Measurements from ENCODE around the gene LRRTM1.

LRRTM1 gene

DNA sequence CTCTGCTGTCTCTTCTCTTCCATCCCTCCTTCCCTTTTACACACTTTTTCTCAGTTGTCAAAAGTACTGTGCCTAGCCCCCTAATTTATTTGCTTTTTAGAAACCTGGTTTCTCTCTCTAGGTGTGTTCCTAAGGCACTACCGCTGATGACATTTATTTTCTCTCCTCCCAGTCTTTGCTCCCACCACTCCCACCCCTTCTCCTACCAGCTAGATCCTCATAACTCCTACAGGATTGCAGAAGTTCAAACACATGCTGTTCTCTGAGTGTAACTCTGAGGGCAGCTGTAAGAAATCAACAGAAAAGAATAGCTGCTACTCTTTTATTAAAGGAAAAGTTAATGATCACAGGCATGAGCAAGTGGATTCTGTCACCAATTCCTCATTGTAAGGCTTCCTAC lies 22.3 kb upstream of the LRRTM1 start:
- Mint-ChIP-seq H3K4me1 (peaks cover 17% of the 10 kb centered on the region), H3K27ac (peak overlapping the region; percentile 32 to 89 (median 73)), H3K36me3 (ENCODE audit: low read depth) (no peaks in the 10 kb centered on the region), H3K27me3 (ENCODE audit: low read depth) (peaks cover 2% of the 10 kb centered on the region), H3K4me3 (no peak overlapping the region), H3K9me3 (no peaks in the 10 kb centered on the region)
- TF ChIP-seq, protein P1, sequence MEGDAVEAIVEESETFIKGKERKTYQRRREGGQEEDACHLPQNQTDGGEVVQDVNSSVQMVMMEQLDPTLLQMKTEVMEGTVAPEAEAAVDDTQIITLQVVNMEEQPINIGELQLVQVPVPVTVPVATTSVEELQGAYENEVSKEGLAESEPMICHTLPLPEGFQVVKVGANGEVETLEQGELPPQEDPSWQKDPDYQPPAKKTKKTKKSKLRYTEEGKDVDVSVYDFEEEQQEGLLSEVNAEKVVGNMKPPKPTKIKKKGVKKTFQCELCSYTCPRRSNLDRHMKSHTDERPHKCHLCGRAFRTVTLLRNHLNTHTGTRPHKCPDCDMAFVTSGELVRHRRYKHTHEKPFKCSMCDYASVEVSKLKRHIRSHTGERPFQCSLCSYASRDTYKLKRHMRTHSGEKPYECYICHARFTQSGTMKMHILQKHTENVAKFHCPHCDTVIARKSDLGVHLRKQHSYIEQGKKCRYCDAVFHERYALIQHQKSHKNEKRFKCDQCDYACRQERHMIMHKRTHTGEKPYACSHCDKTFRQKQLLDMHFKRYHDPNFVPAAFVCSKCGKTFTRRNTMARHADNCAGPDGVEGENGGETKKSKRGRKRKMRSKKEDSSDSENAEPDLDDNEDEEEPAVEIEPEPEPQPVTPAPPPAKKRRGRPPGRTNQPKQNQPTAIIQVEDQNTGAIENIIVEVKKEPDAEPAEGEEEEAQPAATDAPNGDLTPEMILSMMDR (IDR thresholded peaks at IDR 0.05; ENCODE audit: unreplicated experiment in 3 of 3) = no peak

DNA sequence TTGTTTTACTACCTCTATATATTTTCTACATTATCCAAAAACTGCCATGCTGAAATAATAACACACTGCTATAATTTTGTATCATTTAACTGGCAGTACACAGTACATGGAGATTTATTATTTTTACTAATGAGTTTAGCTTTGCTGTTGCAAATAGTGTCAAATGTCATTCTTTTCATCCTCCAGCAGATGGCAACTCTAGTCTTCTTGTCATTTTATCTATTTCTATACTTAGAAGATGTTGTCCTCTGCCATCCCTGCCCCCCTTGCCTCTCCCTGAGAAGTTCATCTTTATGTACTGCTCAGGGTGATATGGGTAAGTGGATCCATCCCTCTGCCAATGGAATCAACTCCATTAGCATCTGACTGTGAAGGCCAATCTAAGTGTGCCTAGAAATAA lies 21.7 kb upstream of the LRRTM1 start:
- Mint-ChIP-seq H3K27ac (peak overlapping the region; percentile 32 to 80 (median 32)), H3K4me1 (peaks cover 17% of the 10 kb centered on the region), H3K9me3 (no peaks in the 10 kb centered on the region), H3K36me3 (ENCODE audit: low read depth) (no peaks in the 10 kb centered on the region), H3K27me3 (ENCODE audit: low read depth) (no peaks in the 10 kb centered on the region), H3K4me3 (no peak overlapping the region)
- TF ChIP-seq, protein P1 (IDR thresholded peaks at IDR 0.05; ENCODE audit: unreplicated experiment in 3 of 3) = peak; percentile 55 to 66 (median 58)

DNA sequence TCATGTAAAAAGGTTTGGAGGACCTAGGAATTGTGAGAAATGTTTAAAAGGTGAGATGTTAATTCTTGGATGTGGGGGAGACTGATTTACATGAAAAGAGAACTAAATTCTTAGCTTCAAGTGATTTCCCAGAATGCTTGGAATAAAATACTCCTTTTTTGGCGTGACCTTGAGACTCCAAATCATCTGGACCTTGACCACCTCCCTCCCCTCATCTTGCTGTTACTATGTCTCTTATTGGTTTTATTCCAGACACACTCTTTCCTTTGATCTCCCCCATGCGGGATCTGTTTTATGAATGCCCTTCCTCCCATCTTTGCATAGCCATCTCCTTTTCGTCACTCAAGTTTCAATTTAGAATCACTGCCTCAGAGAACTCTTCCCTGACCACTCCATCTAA lies 20.0 kb upstream of the LRRTM1 start:
- no peak overlapping the region for H3K4me3 Mint-ChIP-seq
- TF ChIP-seq, protein P1 (IDR thresholded peaks at IDR 0.05; ENCODE audit: unreplicated experiment in 3 of 3) = no peak
- no peaks in the 10 kb centered on the region for H3K36me3 Mint-ChIP-seq (ENCODE audit: low read depth)
- H3K27ac Mint-ChIP-seq = no peak overlapping the region
- peaks cover 17% of the 10 kb centered on the region for H3K4me1 Mint-ChIP-seq
- no peaks in the 10 kb centered on the region for H3K27me3 Mint-ChIP-seq (ENCODE audit: low read depth)
- H3K9me3 Mint-ChIP-seq = no peaks in the 10 kb centered on the region

DNA sequence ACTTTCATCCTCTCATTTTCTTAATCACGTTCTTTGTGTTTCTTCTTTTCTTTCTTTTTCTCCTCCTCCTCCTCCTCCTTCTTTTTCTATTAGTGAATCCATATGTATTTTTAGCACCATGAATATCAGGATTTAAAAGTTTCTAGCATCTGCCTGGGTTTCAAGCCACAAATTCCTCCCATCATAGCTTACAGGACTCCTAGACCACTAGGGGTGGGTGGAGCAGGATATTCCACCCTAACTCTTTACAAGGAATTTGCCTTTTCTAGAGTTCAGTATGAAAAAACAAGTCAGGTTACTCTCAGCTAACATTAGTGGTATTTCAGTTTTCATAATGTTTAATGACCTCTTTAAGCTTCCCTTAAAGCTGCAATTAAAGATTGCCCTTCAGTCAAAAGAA lies 19.1 kb upstream of the LRRTM1 start:
- peaks cover 17% of the 10 kb centered on the region for H3K4me1 Mint-ChIP-seq
- no peaks in the 10 kb centered on the region for H3K36me3 Mint-ChIP-seq (ENCODE audit: low read depth)
- H3K27ac Mint-ChIP-seq = no peak overlapping the region
- no peak overlapping the region for H3K4me3 Mint-ChIP-seq
- no peaks in the 10 kb centered on the region for H3K27me3 Mint-ChIP-seq (ENCODE audit: low read depth)
- TF ChIP-seq, protein P1 (IDR thresholded peaks at IDR 0.05; ENCODE audit: unreplicated experiment in 3 of 3) = no peak
- H3K9me3 Mint-ChIP-seq = no peaks in the 10 kb centered on the region

DNA sequence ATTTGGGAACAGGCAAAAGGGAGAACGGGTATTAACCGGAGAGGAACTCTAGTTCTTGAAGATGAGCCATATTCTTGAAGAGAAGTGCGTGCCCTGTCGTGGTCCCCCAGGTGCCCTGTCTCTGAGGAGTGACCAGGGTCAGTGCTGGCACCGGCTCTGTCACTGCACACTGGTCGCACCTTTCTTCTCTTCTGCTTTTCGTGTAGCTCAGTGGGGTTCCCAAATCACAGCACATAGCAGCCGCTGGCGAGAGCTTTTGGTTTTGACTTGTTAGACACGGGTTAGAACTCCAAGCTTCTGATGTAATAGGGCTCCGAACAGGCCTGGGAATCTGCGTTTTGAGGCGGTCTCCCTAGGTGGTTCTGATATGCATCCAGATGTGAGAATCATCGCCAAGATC lies 18.4 kb upstream of the LRRTM1 start:
- Mint-ChIP-seq H3K27ac (no peak overlapping the region), H3K27me3 (ENCODE audit: low read depth) (peaks cover 4% of the 10 kb centered on the region), H3K36me3 (ENCODE audit: low read depth) (no peaks in the 10 kb centered on the region), H3K4me3 (no peak overlapping the region), H3K9me3 (no peaks in the 10 kb centered on the region), H3K4me1 (peaks cover 17% of the 10 kb centered on the region)
- TF ChIP-seq, protein P1 (IDR thresholded peaks at IDR 0.05; ENCODE audit: unreplicated experiment in 3 of 3) = no peak

DNA sequence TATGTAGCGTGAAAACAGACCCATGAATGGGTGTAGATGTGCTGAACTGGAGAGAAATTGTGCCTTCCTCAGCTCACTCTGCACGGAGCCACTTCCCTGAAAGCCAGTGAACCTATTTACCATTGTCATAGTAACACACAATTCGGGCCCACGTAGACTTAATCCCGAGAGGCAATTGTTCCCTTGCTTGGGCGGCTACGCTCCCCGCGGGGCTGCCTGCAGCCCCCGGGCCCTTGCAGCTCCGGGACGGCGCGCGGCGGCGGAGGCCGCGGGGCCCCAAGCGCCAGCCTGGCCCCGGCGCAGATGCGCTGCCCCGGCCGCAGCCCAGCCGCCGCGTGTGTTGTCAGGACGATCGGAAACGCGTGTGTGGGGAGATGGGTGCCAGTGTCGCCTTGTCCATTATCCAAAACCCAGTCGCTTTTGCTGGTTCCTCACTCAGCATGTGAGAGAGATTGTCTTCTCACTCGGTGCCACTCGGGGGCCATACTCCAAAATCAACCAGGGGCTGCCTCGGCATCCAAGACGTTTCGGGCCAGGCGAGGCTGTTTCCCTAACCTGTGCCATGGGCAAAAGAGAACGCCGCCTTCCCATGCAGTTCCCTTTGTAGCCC lies 17.9 kb upstream of the LRRTM1 start:
- no peaks in the 10 kb centered on the region for H3K9me3 Mint-ChIP-seq
- H3K27me3 Mint-ChIP-seq (ENCODE audit: low read depth) = peaks cover 4% of the 10 kb centered on the region
- TF ChIP-seq, protein P1 (IDR thresholded peaks at IDR 0.05; ENCODE audit: unreplicated experiment in 3 of 3) = no peak
- no peaks in the 10 kb centered on the region for H3K36me3 Mint-ChIP-seq (ENCODE audit: low read depth)
- no peak overlapping the region for H3K27ac Mint-ChIP-seq
- no peak overlapping the region for H3K4me3 Mint-ChIP-seq
- peaks cover 17% of the 10 kb centered on the region for H3K4me1 Mint-ChIP-seq
